Astrocyte of the spinal cord (primary cell): ENCODE data around the gene TM7SF2.

Source experiments
- DNase-seq: peaks from one replicate; pipeline ENCODE4 v3.0.0; 2011; ENCODE audit warnings: low read depth, low spot score
- H3K4me3 ChIP-seq: 2 replicates; pipeline ENCODE4 v1.5.1; 2011; ENCODE audit warnings: low read depth, mild to moderate bottlenecking, low read length, moderate library complexity
- in situ Hi-C: cut with HindIII; loops from 2 replicates; pipeline ENCODE4 v1.10.0; 2017; ENCODE audit warnings: low sequenced_read_pairs
- TF ChIP-seq, protein P1 (sequence below): IDR thresholded peaks from 2 replicates; pipeline ENCODE4 v1.5.1; 2012; ENCODE audit warnings: low read depth, mild to moderate bottlenecking, low read length, inconsistent platforms

The TM7SF2 gene

DNA sequence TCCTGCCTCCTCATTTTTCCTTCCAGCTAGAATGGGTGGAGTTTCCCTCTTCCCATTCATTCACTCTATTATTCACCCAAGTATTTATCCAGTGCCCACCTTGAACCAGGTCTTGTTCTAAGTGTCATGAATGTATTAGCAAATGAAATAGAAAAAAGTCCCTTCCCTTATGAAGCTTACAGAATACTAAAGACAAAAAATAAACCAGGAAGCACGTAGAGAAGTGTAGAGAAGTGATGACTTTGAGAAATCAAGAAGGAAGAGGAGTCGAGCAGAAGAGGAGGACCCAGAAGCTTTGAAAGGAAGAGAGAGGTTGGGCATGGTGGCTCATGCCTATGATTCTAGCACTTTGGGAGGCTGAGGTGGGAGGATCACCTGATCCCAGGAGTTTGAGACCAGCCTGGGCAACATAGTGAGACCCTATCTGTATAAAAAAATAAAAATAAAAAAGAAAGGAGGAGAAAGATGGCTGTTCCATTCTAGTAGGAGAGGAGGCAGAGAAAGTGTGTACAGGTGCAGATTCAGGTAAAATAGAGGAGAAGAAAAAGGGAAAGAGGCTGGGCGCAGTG lies 39.7 kb downstream of the TM7SF2 start:
- no peak for DNase-seq
- no peak overlapping the region for H3K4me3 ChIP-seq
- TF ChIP-seq, protein P1, sequence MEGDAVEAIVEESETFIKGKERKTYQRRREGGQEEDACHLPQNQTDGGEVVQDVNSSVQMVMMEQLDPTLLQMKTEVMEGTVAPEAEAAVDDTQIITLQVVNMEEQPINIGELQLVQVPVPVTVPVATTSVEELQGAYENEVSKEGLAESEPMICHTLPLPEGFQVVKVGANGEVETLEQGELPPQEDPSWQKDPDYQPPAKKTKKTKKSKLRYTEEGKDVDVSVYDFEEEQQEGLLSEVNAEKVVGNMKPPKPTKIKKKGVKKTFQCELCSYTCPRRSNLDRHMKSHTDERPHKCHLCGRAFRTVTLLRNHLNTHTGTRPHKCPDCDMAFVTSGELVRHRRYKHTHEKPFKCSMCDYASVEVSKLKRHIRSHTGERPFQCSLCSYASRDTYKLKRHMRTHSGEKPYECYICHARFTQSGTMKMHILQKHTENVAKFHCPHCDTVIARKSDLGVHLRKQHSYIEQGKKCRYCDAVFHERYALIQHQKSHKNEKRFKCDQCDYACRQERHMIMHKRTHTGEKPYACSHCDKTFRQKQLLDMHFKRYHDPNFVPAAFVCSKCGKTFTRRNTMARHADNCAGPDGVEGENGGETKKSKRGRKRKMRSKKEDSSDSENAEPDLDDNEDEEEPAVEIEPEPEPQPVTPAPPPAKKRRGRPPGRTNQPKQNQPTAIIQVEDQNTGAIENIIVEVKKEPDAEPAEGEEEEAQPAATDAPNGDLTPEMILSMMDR: no peak
- in situ Hi-C loops: no loop called here

DNA sequence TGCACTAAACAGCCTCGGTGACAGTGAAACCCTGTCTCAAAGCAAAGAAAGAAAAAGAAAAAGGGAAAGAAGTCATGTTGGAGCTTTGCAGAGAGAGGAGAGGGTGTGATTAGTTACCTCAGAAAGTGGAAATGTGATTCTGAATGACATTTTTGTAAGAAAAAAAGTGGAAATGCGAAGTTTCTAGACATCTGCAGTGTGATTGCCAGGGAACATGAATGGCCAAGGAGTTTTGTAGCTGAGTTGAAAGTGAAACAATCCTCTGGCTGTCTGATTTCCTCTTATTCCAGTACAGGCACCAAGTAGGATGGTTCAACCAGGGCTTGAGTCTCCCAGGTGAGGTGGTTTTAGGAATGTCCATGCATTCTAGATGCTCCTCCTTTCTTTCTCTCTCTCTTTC lies 40.5 kb downstream of the TM7SF2 start:
- no peak for DNase-seq
- in situ Hi-C loops: no loop called here
- no peak overlapping the region for H3K4me3 ChIP-seq
- TF ChIP-seq, protein P1: no peak

DNA sequence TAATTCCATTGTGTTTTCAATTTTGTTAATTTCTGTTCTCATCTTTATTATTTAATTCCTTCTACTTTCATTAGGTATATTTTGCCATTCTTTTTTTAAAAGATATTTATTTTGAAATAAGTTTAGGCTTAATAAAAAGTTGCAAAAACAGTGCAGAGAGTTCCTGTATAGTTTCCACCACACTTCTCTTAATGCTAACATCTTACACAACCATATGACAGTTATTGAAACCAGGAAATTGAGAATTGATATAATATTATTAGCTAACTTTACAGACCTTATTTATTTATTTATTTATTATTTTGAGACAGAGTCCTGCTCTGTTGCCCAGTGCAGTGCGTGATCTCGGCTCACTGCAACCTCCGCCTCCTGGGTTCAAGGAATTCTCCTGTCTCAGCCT lies 44.6 kb downstream of the TM7SF2 start:
- no peak for DNase-seq
- in situ Hi-C loops: no loop called here
- H3K4me3 ChIP-seq: no peak overlapping the region
- TF ChIP-seq, protein P1: no peak

DNA sequence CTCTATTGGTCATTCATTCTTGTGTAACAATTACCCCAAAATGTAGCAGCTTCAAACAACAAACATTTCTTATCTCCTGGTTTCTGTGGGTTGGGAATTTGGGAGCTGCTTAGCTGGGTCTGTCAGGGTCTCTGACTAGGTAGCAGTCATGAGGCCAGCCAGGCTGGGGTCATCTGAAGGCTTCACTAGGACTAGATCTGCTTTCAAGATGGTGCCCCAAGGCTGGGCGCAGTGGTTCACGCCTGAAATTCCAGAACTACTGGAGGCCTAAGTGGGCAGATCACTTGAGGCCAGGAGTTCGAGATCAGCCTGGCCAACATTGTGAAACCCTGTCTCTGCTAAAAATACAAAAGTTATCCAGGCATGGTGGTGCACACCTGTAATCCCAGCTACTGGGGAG lies 45.3 kb downstream of the TM7SF2 start:
- in situ Hi-C loops: no loop called here
- no peak overlapping the region for H3K4me3 ChIP-seq
- TF ChIP-seq, protein P1: no peak
- DNase-seq: no peak

DNA sequence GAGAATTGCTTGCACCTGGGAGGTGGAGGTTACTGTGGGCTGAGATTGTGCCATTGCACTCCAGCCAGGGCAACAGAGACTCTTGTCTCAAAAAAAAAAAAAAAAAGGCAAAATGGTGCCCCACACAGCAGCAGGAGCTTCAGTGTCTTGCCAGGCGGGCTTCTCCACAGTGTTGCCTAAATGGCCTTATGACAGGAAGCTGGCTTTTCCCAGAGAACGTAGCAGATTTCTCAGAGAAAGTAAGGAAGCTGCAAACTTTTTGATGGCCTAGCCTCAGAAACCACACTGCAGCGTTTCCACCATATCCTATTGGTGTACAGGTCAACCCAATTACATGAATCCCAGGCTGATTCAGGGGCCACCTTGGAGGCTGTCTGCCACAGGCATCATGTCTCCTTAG lies 45.7 kb downstream of the TM7SF2 start:
- DNase-seq: no peak
- in situ Hi-C loops: no loop called here
- H3K4me3 ChIP-seq: no peak overlapping the region
- TF ChIP-seq, protein P1: no peak

DNA sequence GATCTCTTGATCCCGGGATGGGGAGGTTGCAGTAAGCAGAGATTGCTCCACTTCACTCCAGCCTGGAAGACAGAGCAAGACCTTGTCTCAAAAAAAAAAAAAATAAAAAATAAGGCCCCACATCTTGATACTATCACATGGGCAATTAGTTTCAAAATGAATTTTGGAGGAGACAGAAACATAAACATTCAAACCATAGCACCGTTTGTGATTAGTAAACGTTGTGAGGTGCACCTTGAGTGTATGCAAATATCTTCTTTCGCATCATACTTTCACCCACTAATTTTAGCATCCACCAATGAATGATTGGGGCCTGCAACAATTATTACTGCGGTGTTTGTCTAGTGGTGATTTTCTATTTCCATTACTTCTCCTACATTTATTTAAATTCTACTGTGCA lies 47.3 kb downstream of the TM7SF2 start:
- no peak for DNase-seq
- TF ChIP-seq, protein P1: no peak
- in situ Hi-C loops: no loop called here
- no peak overlapping the region for H3K4me3 ChIP-seq

DNA sequence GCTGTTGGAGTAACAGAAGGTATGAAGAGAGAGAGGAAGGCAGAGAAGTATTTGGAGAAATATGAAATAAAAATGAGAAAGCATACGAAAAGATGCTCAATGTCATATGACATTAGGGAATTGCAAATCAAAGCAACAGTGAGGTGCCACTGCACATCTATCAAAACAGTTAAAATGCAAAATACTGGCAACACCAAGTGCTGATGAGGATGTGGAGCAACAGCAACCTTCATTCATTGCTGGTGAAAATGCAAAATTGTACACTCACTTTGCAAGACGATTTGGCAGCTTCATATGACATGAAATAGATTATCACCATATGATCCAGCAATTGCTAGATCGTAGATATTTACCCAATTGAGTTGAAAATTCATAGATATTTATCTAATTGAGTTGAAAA lies 49.0 kb downstream of the TM7SF2 start:
- TF ChIP-seq, protein P1: no peak
- no peak overlapping the region for H3K4me3 ChIP-seq
- in situ Hi-C loops: no loop called here
- no peak for DNase-seq
